HG03135 (cell line): ENCODE results near the gene ABO.
"Not testable (repeated sequence)": the region's sequence is repeated elsewhere in the genome, so short reads cannot be mapped to it uniquely, and the experiment has no call there.

Source experiments
- ATAC-seq: cut with Tn5 transposase; IDR thresholded peaks from one replicate; pipeline ENCODE4 v1.9.1; 2021; ENCODE audit warnings: mild to moderate bottlenecking, moderate library complexity; ENCODE audit not compliant: unreplicated experiment

ABO gene

GRCh38 chr9:133226219-133227171, 48.5 kb downstream of the ABO start:
- ATAC-seq = no peak

GRCh38 chr9:133225171-133226011, 49.6 kb downstream of the ABO start:
- no peak for ATAC-seq

DNA sequence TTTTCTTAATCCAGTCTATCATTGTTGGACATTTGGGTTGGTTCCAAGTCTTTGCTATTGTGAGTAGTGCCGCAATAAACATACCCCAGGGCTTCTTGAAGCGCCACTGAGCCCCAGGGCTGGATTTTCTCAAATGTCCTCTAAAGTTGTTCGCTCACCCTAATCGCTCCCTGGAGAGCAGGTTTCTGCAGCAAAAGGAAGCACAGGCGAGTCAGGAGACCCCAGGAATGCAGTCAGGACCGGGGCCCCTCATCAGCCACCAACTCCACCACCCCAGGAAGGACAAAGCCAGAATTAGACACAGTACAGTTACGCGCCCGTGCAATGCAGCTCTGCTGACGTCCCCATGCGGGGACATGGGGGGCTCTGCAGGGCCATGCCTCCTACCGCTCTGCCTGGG, 50.2 kb downstream of the ABO start:
- no peak for ATAC-seq

- not testable (repeated sequence) for ATAC-seq
These were observed 51.7 kb downstream of the ABO start for GRCh38 chr9:133223159-133223756.

GRCh38 chr9:133221994-133222393, 53.0 kb downstream of the ABO start:
- ATAC-seq = not testable (repeated sequence)

- no peak for ATAC-seq
These were observed 53.7 kb downstream of the ABO start for GRCh38 chr9:133221177-133221809.

DNA sequence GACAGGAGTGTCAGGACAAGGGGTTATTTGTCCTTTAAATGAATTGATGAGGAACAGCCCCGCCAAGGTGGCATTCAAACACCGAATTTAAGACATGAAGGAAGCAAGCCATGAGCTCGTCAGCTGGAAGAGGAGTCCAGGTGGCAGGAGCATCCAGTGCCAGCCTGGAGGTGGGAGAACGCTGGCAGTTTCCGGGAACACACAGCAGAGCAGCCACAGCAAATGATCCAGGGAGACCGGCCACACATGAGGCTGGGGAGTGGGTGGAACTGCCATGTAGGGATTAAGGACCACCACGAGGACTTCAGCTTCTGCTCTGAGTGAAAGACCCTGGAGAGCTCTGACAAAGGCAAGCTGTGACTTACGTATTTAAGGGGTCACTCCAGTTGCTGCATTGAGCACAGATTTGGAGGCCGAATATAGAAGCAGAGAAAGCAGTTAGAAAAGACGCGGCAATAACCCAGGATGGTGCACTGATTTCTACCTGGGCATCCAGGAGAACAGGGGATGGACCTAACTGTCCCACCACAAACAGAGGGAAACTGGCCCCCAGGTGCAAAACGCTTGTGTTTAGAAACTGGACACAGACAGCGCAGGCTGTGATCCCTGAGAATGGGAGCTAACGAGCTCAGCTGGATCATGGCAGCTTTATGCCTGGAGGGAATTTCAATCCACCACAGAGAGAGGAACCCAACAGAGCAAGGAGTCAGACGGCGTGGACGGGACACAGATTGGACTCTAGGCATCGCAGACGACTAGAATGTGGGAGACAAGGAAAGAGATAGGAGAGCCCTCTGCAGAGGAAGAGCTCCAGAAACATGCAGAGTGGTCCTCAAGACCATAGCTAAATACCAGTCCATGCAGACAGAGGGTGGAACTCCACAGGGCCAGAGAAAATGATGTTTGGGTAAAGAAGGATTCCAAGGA, 56.7 kb downstream of the ABO start:
- ATAC-seq = not testable (repeated sequence)

GRCh38 chr9:133217333-133217988, 57.5 kb downstream of the ABO start:
- not testable (repeated sequence) for ATAC-seq

GRCh38 chr9:133214276-133214675, 60.7 kb downstream of the ABO start:
- ATAC-seq = not testable (repeated sequence)

- ATAC-seq = no peak
These were observed 64.4 kb downstream of the ABO start for GRCh38 chr9:133210609-133211008.

DNA sequence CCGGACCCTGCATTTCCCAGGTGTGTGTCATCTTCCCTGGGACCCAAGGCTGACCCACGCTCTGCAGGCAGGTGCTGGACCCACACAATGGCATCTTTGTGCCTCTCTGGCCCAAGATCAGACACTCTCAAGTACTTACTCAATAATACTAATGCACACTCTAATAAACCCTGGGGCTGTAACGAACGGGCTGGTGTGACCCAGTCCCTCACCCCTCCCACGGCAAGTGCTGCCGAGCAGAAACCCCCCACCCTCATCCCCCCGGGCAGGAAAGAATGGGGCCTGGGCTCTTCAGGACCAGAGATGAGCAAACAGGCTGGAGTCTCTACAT, 64.8 kb downstream of the ABO start:
- no peak for ATAC-seq

- not testable (repeated sequence) for ATAC-seq
These were observed 65.4 kb downstream of the ABO start for GRCh38 chr9:133209327-133210201.

- not testable (repeated sequence) for ATAC-seq
These were observed 66.1 kb downstream of the ABO start, which contains the start of gene OBP2B for GRCh38 chr9:133208880-133209300. OBP2B (minus strand) TSS chr9:133209250; CDS start chr9:133209199, 51 bp downstream.

DNA sequence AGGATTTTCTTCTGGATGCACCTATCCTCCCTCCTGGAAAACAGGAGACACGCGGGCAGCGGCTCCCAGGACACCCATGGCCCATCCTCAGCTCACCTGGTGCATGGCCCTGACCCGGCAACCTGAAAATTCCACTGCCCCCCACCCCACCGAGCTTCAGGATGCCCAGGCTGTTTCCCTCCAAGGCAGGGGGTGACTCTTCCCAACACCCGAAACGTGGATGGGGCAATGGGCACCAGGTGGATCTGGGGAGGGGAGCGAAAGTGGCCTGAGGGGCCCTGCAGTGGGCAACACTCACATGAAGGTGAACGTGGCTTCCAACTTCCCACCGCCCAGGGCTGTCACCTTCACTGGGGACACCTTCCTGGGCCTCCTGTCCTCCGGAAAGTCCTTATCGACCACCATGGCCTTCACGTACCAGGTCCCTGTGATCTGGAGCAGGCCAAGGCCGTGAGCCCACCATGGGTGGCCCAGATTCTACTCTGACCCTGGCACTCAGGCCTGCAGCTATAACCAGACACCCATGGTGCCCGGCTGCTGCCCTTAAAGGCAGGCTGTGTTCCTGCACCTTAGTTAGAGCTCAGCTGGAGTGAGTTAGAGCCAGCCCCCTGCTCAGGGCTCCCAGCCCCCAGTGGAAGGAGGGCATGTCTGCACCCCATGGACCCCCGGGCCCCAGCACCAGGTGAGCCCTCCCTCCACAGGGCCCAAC, 66.7 kb downstream of the ABO start:
- ATAC-seq = not testable (repeated sequence)

DNA sequence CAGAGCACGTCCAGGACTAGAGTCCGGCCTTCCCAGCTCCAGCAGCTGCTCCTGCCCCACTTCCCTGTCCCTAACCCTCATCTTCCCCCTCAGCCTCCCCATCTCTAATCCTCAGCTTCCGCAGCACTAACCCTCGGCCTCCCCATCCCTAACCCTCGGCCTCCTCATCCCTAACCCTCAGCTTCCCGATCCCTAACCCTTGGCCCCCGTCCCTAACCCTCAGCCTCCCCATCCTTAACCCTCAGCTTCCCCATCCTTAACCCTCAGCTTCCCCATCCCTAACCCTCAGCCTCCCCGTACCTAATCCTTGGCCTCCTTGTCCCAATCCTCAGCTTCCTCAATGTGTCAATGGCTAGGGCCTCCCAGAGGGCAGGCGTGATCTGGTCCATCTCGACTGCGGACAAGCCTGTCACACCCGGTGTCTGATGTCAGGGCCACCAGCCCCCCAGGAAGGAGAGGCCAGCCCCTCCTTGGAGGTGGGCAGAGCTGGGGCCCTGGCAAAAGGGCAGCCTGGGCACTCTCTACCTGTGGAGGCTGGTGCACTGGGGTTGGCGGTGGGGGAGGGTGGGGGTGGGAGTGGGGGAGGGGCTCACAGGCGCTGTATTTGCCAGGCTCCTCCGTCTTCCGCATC, 67.3 kb downstream of the ABO start:
- ATAC-seq = no peak

DNA sequence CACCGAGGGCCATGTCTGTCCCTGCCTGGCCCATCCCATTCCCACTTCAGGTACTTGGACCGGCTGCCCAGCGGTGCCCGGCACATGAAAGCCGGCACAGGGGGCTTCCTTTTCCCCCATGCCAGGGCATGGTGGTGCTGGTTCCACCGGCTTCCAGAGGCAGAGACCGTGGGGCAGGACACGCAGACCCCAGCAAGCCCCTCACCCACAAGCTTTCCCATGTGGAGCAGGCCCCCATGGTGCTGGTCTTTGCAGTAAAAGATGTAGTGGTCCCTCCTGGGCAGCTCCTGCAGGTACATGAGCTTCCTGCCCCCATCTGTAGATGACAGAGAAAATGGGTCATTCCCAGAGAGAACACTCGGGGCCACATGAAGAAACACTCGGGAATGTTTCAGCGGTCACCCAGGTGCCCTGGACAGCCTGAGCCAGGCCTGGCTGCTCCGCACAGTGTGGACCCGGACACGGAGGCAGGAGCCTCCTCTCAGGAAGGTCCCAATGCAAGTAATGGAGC, 67.9 kb downstream of the ABO start:
- ATAC-seq = no peak
